Muscle of arm (tissue), 12 donors: ENCODE results near the gene CDH4. TPM values are rescaled to one million over a fixed set of nuclear protein-coding genes. Genes with fewer than 3 reads are reported as not detected.

Source experiments
- DNase-seq: peaks from one replicate; pipeline ENCODE4 v3.0.0-alpha.2; 2013
- polyA plus RNA-seq, 12 donors: library from polyadenylated mRNA; unstranded; fragments of 120-200 nt; gene quantifications; one replicate each; pipeline ENCODE4 v1.2.1, GENCODE V29; 2013; ENCODE audit not compliant: insufficient read length in 12 of 12

CDH4 gene
- polyA plus RNA-seq, 12 donors = 0.79 to 1.4 (median 1.0) TPM; not detected in 2

- no peak for DNase-seq
These were observed 283.0 kb downstream of the CDH4 start for GRCh38 chr20:61535091-61535490.

- no peak for DNase-seq
These were observed 283.5 kb downstream of the CDH4 start for GRCh38 chr20:61535536-61535935.

GRCh38 chr20:61535956-61536355 lies 283.9 kb downstream of the CDH4 start:
- no peak for DNase-seq

GRCh38 chr20:61536671-61537070 lies 284.6 kb downstream of the CDH4 start:
- DNase-seq = no peak

GRCh38 chr20:61537239-61538182 lies 285.4 kb downstream of the CDH4 start:
- no peak for DNase-seq

- no peak for DNase-seq
These were observed 286.3 kb downstream of the CDH4 start for GRCh38 chr20:61538183-61538942.

GRCh38 chr20:61538943-61539265 lies 286.8 kb downstream of the CDH4 start:
- no peak for DNase-seq

- DNase-seq = no peak
These were observed 287.8 kb downstream of the CDH4 start for GRCh38 chr20:61539706-61540360.

GRCh38 chr20:61541537-61541936 lies 289.5 kb downstream of the CDH4 start:
- no peak for DNase-seq

- no peak for DNase-seq
These were observed 291.0 kb downstream of the CDH4 start for GRCh38 chr20:61543086-61543485.

GRCh38 chr20:61543931-61544745 lies 292.1 kb downstream of the CDH4 start:
- no peak for DNase-seq

- DNase-seq = no peak
These were observed 293.1 kb downstream of the CDH4 start for GRCh38 chr20:61544910-61545889.

- DNase-seq = no peak
These were observed 294.6 kb downstream of the CDH4 start for GRCh38 chr20:61546641-61547040.

GRCh38 chr20:61548069-61548468 lies 296.0 kb downstream of the CDH4 start:
- DNase-seq = no peak

GRCh38 chr20:61549865-61550264 lies 297.8 kb downstream of the CDH4 start:
- no peak for DNase-seq

GRCh38 chr20:61551401-61551800 lies 299.3 kb downstream of the CDH4 start:
- DNase-seq = no peak

- DNase-seq = no peak
These were observed 302.6 kb downstream of the CDH4 start for GRCh38 chr20:61554617-61555016.

GRCh38 chr20:61555566-61555965 lies 303.5 kb downstream of the CDH4 start:
- no peak for DNase-seq

GRCh38 chr20:61556111-61556510 lies 304.1 kb downstream of the CDH4 start:
- DNase-seq = no peak

GRCh38 chr20:61556673-61557072 lies 304.6 kb downstream of the CDH4 start:
- DNase-seq = no peak
